HEK293 (cell line): ENCODE results near the gene DCAF8.

ENCODE experiments used
- CTCF ChIA-PET: fragments of 350-600 bp; formaldehyde crosslinking; extraction: SDS; loops from one replicate; lab custom pipeline; 2021; ENCODE audit warnings: antibody characterized with exemption; lab: Yijun Ruan, JAX
- POLR2A ChIA-PET: fragments of 300-600 bp; formaldehyde crosslinking; extraction: SDS; loops from one replicate; lab custom pipeline; 2020; ENCODE audit warnings: antibody characterized with exemption, inconsistent platforms; lab: Yijun Ruan, JAX
- H3K27ac ChIP-seq: fragments of 200-500 bp; sonication (Bioruptor generic); 2 replicates; pipeline ENCODE4 v1.5.1; 2014; ENCODE audit warnings: low read depth, low read length, control low read depth, inconsistent platforms; ENCODE audit errors: extremely low read depth
- H3K36me3 ChIP-seq, 2 experiments: fragments of 200-500 bp in 1 of 2; sonication (Bioruptor generic) in 1 of 2; 1 replicate in 1 of 2; 2 replicates in 1 of 2; pipeline ENCODE4 v1.5.1; 2014 to 2017; ENCODE audit warnings: inconsistent platforms in 2 of 2, low read length in 2 of 2; ENCODE audit not compliant: control insufficient read depth in 2 of 2, insufficient read depth in 1 of 2
- H3K4me1 ChIP-seq: fragments of 200-500 bp; sonication (Bioruptor generic); 2 replicates; pipeline ENCODE4 v1.5.1; 2014; ENCODE audit warnings: mild to moderate bottlenecking, low read length, inconsistent platforms; ENCODE audit not compliant: control insufficient read depth, insufficient read depth
- H3K4me3 ChIP-seq: 2 replicates; pipeline ENCODE4 v1.5.1; 2011; ENCODE audit warnings: low read depth, mild to moderate bottlenecking, control low read depth, low read length, moderate library complexity
- H3K9me3 ChIP-seq: fragments of 200-500 bp; sonication (Bioruptor generic); 2 replicates; pipeline ENCODE4 v1.5.1; 2014; ENCODE audit warnings: low read depth, low read length, inconsistent platforms; ENCODE audit not compliant: control insufficient read depth, insufficient read depth
- AEBP2 ChIP-seq: fragments of 450-650 bp; formaldehyde crosslinking; IDR thresholded peaks from 2 replicates; pipeline ENCODE4 v1.5.1; 2016; ENCODE audit warnings: missing biosample characterization, missing genetic modification characterization, borderline replicate concordance
- GLI4 ChIP-seq: fragments of 450-650 bp; formaldehyde crosslinking; IDR thresholded peaks from 2 replicates; pipeline ENCODE4 v1.5.1; 2016; ENCODE audit warnings: missing biosample characterization, missing genetic modification characterization
- MZF1 ChIP-seq: fragments of 450-650 bp; formaldehyde crosslinking; IDR thresholded peaks from 2 replicates; pipeline ENCODE4 v1.5.1; 2017; ENCODE audit warnings: missing biosample characterization, missing genetic modification characterization, borderline replicate concordance
- RBAK ChIP-seq: fragments of 450-650 bp; formaldehyde crosslinking; IDR thresholded peaks from 2 replicates; pipeline ENCODE4 v1.5.1; 2016; ENCODE audit warnings: missing biosample characterization, missing genetic modification characterization
- TSHZ1 ChIP-seq: fragments of 450-650 bp; formaldehyde crosslinking; IDR thresholded peaks from 2 replicates; pipeline ENCODE4 v1.5.1; 2016; ENCODE audit warnings: missing biosample characterization, missing genetic modification characterization, borderline replicate concordance
- ZBTB21 ChIP-seq: fragments of 450-650 bp; formaldehyde crosslinking; IDR thresholded peaks from 2 replicates; pipeline ENCODE4 v1.5.1; 2017; ENCODE audit warnings: missing biosample characterization, missing genetic modification characterization
- ZBTB26 ChIP-seq: fragments of 450-650 bp; formaldehyde crosslinking; optimal IDR thresholded peaks from 2 replicates; pipeline ENCODE3; 2016; ENCODE audit warnings: missing biosample characterization, mild to moderate bottlenecking, missing genetic modification characterization
- ZNF114 ChIP-seq: fragments of 450-650 bp; formaldehyde crosslinking; IDR thresholded peaks from 2 replicates; pipeline ENCODE4 v1.5.0; 2017; ENCODE audit warnings: missing biosample characterization, missing genetic modification characterization
- ZNF121 ChIP-seq: fragments of 450-650 bp; formaldehyde crosslinking; IDR thresholded peaks from 2 replicates; pipeline ENCODE4 v1.5.1; 2016; ENCODE audit warnings: missing biosample characterization, missing genetic modification characterization
- ZNF146 ChIP-seq: fragments of 450-650 bp; formaldehyde crosslinking; IDR thresholded peaks from 2 replicates; pipeline ENCODE4 v1.5.1; 2016; ENCODE audit warnings: missing biosample characterization, missing genetic modification characterization
- ZNF266 ChIP-seq: fragments of 450-650 bp; formaldehyde crosslinking; IDR thresholded peaks from 2 replicates; pipeline ENCODE4 v1.5.1; 2016; ENCODE audit warnings: missing biosample characterization, missing genetic modification characterization, low read depth
- ZNF311 ChIP-seq: fragments of 450-650 bp; formaldehyde crosslinking; IDR thresholded peaks from 2 replicates; pipeline ENCODE4 v1.5.1; 2017; ENCODE audit warnings: missing biosample characterization, missing genetic modification characterization, borderline replicate concordance
- ZNF600 ChIP-seq: fragments of 450-650 bp; formaldehyde crosslinking; IDR thresholded peaks from 2 replicates; pipeline ENCODE4 v1.5.1; 2016; ENCODE audit warnings: missing biosample characterization, missing genetic modification characterization
- ZNF626 ChIP-seq: fragments of 450-650 bp; sonication (Bioruptor Pico); formaldehyde crosslinking; IDR thresholded peaks from 2 replicates; pipeline ENCODE4 v1.5.1; 2018; ENCODE audit warnings: missing biosample characterization, missing genetic modification characterization, inconsistent platforms
- ZNF645 ChIP-seq: fragments of 450-650 bp; formaldehyde crosslinking; IDR thresholded peaks from 2 replicates; pipeline ENCODE4; 2016; ENCODE audit warnings: missing biosample characterization, missing genetic modification characterization
- ZNF707 ChIP-seq: fragments of 450-650 bp; formaldehyde crosslinking; IDR thresholded peaks from 2 replicates; pipeline ENCODE4 v1.5.1; 2016; ENCODE audit warnings: missing biosample characterization, missing genetic modification characterization
- ZNF791 ChIP-seq: fragments of 450-650 bp; formaldehyde crosslinking; IDR thresholded peaks from 2 replicates; pipeline ENCODE4 v1.5.1; 2016; ENCODE audit warnings: missing biosample characterization, missing genetic modification characterization
- ZNF843 ChIP-seq: fragments of 450-650 bp; formaldehyde crosslinking; IDR thresholded peaks from 2 replicates; pipeline ENCODE4 v1.5.1; 2016; ENCODE audit warnings: missing biosample characterization, missing genetic modification characterization

The DCAF8 gene

GRCh38 chr1:160237558-160237957, 24.8 kb downstream of the DCAF8 start:
- Histone ChIP-seq H3K4me1 (no peaks in the 10 kb centered on the region), H3K9me3 (no peaks in the 10 kb centered on the region), H3K27ac (no peak overlapping the region), H3K4me3 (no peak overlapping the region), H3K36me3 (peaks cover 38 to 97% of the 10 kb centered on the region in 2 experiments)
- CTCF ChIA-PET = interaction anchor here (0.7 kb wide), 1 partner anchor 15 kb away, joined by 3 read pairs; no protein-coding TSS in a partner anchor
- TF ChIP-seq ZNF843 (tag by site-specific recombination) (no peak), GLI4 (tag by site-specific recombination) (no peak), ZNF121 (peak; percentile 89), TSHZ1 (tag by site-specific recombination) (no peak)
- POLR2A ChIA-PET = no interaction called here

GRCh38 chr1:160236806-160237205, 25.5 kb downstream of the DCAF8 start:
- TF ChIP-seq ZNF626 (tag by site-specific recombination) (no peak), ZNF114 (tag by site-specific recombination) (no peak), ZNF600 (tag by site-specific recombination) (no peak), ZNF146 (tag by site-specific recombination) (no peak), RBAK (tag by site-specific recombination) (no peak), ZNF266 (tag by site-specific recombination) (no peak), MZF1 (tag by site-specific recombination) (no peak), ZNF707 (no peak), ZNF791 (tag by site-specific recombination) (no peak), AEBP2 (no peak), ZNF645 (tag by site-specific recombination) (no peak), ZBTB26 (tag by site-specific recombination) (no peak), ZNF311 (no peak), ZBTB21 (no peak)
- TF ChIP-seq, all 188 proteins: peak for 0
- Histone ChIP-seq H3K4me3 (no peak overlapping the region), H3K27ac (no peak overlapping the region), H3K9me3 (no peaks in the 10 kb centered on the region), H3K4me1 (no peaks in the 10 kb centered on the region), H3K36me3 (peaks cover 45 to 95% of the 10 kb centered on the region in 2 experiments)
- ChIA-PET CTCF (interaction anchor here (1.3 to 2.1 kb wide), 2 partner anchors 15 to 18 kb away, joined by 4 to 17 read pairs; no protein-coding TSS in a partner anchor), POLR2A (no interaction called here)
